GM18508 (cell line): Measurements from ENCODE around the gene TMEM19.

Experiments
- ATAC-seq: cut with Tn5 transposase; IDR thresholded peaks from one replicate; pipeline ENCODE4 v1.9.1; 2021; ENCODE audit warnings: moderate number of reproducible peaks; ENCODE audit not compliant: insufficient read depth, unreplicated experiment

Gene TMEM19

GRCh38 chr12:71708658-71709057 lies 22.8 kb downstream of the TMEM19 start:
- ATAC-seq: no peak

GRCh38 chr12:71710276-71711125 lies 24.6 kb downstream of the TMEM19 start:
- ATAC-seq: no peak

DNA sequence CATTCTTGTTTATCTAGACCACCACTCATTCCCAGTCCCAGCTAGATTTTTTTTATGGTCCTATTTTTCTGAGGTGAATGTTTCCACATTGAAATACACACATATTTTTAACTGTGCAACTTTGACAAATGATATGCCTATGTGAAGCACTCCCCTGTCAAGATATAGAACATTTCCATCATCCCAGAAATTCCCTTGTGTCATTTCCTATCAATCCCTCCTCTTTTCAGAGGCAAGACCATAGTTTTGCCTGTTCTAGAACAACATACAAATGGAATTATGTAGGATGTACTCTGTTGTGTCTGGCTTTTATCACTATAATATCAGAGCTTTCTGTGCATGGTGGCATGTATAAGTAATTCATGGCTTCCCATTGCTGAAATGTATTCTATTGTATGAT lies 32.7 kb downstream of the TMEM19 start:
- ATAC-seq: no peak

GRCh38 chr12:71719647-71720370 lies 33.9 kb downstream of the TMEM19 start:
- ATAC-seq: no peak

DNA sequence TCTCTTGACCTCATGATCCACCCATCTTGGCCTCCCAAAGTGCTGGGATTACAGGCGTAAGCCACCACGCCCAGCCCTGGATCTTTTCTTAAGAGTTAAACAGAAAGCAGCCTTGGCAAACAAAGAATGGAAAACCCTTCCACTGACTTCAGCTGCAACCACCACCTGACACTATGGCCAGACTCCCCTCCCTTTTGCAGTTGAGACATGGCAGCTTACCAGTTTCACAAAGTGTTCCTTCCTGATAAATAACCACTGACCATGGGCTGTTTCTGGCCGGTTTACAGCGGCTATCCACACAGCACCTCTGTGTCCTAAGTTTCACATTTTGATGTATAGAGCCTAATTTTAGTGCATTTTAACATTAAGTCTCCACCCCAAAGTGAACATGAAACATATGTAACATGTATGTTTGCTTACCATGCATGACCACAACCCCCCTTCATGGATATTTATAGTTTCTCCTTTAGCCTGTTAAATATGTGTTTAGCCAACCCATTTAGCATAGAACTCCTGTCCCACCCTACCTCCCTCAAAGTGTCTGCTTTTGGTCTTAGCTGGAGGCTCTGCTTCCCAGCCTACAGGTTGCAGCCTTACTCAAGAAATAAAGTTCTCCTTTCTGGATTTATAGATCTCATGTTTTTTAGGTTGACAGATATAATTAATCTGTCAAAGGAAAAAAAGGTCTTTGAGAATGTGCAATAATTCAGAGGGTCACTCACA lies 36.1 kb downstream of the TMEM19 start:
- ATAC-seq: no peak

- ATAC-seq: no peak
These were observed 39.1 kb downstream of the TMEM19 start for GRCh38 chr12:71725011-71725410.

- ATAC-seq: no peak
These were observed 40.7 kb downstream of the TMEM19 start for GRCh38 chr12:71726548-71726947.

DNA sequence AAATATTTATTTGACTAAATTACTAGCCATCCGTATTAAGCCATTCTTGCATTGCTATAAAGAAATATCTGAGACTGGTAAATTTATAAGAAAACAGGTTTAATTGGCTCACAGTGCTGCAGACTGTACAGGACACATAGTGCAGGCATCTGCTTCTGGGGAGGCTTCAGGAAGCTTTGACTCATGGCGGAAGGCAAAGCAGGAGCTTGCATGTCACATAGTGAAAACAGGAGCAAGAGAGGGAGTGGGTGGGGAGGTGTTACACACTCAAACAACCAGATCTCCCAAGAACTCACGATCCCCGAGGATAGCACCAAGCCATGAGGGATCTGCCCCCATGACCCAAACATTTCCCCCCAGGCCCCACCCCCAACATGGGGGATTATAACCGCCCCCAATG lies 42.1 kb downstream of the TMEM19 start:
- ATAC-seq: no peak

GRCh38 chr12:71730936-71731335 lies 45.1 kb downstream of the TMEM19 start:
- ATAC-seq: no peak

- ATAC-seq: no peak
These were observed 45.8 kb downstream of the TMEM19 start for GRCh38 chr12:71731439-71732356.

- ATAC-seq: no peak
These were observed 46.5 kb downstream of the TMEM19 start for GRCh38 chr12:71732357-71732712.

GRCh38 chr12:71737197-71737596 lies 51.3 kb downstream of the TMEM19 start:
- ATAC-seq: no peak

DNA sequence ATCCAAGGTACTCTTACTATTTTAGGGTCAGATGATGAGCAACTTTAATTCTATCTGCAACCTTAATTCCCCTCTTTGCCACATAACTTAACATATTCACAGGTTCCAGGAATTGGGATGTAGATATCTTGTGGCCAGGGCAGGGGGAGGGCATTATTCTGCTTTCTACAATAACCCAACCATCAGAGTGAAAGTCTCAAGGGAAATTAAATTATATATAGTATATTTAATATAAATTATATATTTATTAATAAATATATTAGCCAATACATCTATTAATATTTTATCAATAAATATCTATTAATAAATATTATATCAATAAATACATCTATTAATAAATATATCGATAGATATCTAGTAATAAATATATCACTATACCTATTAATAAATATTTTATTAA lies 57.1 kb downstream of the TMEM19 start:
- no peak for ATAC-seq

DNA sequence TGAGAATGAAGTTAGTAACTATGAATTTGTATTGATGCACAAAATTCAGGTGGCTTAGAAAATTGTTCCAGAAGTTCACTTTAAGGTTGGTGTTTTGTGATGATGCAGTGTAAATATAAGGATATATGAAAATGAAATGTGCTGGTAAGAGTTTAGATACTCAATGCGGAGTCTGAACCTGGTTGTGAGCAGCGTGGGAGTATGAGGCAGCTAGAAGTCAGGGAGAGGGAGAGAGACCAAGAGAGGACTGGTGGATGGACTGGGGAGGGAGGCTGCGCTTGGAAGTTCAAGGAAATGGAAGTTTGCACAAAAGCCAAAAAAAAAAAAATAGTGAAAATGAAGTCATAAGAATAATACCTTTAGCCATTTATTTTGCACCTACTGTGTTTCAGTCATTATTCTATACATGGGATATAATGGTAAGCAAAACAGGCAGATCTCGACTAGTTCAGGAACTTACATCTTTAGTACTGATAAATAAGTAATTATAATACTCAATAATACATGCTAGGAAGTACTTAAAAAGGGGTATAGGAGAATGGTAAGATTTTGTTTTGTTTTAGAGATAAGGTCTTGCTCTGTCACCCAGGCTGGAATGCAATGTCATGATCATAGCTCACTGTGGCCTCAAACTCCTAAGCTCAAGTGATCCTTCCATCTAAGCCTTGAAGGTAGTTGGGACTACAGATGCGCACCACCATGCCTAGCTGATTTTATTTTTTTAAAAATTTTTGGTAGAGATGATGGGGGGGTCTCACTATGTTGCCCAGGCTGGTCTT lies 58.8 kb downstream of the TMEM19 start:
- no peak for ATAC-seq

DNA sequence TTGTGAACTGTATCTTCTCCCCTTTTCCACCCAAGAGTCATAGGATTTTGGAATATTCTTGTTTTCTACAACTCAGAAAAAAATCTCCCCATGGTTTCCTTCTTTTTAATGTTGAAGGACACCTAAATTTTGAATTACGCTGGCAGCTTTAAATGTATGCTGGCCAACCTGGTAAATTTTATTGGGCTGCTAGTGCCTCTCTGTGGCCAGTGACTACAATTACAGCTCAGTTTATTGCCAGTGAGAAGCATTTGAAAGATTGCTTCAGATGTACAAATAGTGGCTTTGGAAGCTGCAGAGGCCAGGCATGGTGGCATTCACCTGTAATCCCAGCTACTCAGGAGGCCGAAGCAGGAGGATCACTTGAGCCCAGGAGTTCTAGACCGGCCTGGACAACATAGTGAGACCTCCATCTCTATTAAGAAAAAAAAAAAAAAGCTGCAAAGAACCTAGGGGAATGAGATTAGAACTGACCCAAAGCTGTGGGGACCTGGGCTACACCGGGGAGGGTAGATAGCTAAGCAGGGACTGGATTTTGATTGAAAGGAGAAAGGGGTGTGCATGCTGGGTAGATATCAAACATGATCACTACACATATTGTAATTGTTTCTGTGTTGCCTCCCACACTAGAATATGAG lies 61.2 kb downstream of the TMEM19 start:
- peak; percentile 85 for ATAC-seq

GRCh38 chr12:71748081-71748850 lies 62.4 kb downstream of the TMEM19 start:
- ATAC-seq: no peak

GRCh38 chr12:71749666-71750065 lies 63.8 kb downstream of the TMEM19 start:
- ATAC-seq: no peak

- ATAC-seq: no peak
These were observed 67.0 kb downstream of the TMEM19 start for GRCh38 chr12:71752891-71753290.
